Right hindlimb (tissue), 1 donor: Measurements from ENCODE around the gene CFL1.
A peak's percentile ranks its signal among the peaks of the same experiment; 100 is the strongest.
"Not testable (repeated sequence)": the region's sequence is repeated elsewhere in the genome, so short reads cannot be mapped to it uniquely, and the experiment has no call there.

Experiments
- DNase-seq: peaks from one replicate; pipeline ENCODE4 v3.0.0-alpha.2; 2018

The CFL1 gene

GRCh38 chr11:65857853-65858680, at the start of gene CFL1:
Gene CFL1 (minus strand): TSS chr11:65858180. CDS start chr11:65858099, 81 bp downstream.
- DNase-seq = peak; percentile 99

- no peak for DNase-seq
Measured at GRCh38 chr11:65906602-65907001, 48.6 kb upstream of the CFL1 start.

GRCh38 chr11:65903715-65904114, 45.7 kb upstream of the CFL1 start:
- DNase-seq = no peak

- no peak for DNase-seq
Measured at GRCh38 chr11:65903068-65903481, 45.1 kb upstream of the CFL1 start.

GRCh38 chr11:65900899-65901180, 42.9 kb upstream of the CFL1 start:
- no peak for DNase-seq

- peak; percentile 70 for DNase-seq
Measured at GRCh38 chr11:65900125-65900898, 42.3 kb upstream of the CFL1 start, which contains the start of gene FOSL1. Gene FOSL1 (minus strand): TSS chr11:65900388. CDS start chr11:65900339, 49 bp downstream.

GRCh38 chr11:65899356-65900124, 41.6 kb upstream of the CFL1 start:
- DNase-seq = peak; percentile 34

GRCh38 chr11:65898656-65899355, 40.8 kb upstream of the CFL1 start:
- no peak for DNase-seq

GRCh38 chr11:65897020-65897471, 39.1 kb upstream of the CFL1 start:
- DNase-seq = no peak

- no peak for DNase-seq
Measured at GRCh38 chr11:65896034-65896999, 38.3 kb upstream of the CFL1 start.

GRCh38 chr11:65895482-65895981, 37.6 kb upstream of the CFL1 start:
- no peak for DNase-seq

GRCh38 chr11:65894034-65894591, 36.1 kb upstream of the CFL1 start:
- peak; percentile 19 for DNase-seq

GRCh38 chr11:65892661-65893317, 34.8 kb upstream of the CFL1 start:
- DNase-seq = peak; percentile 21

- not testable (repeated sequence) for DNase-seq
Measured at GRCh38 chr11:65892137-65892540, 34.2 kb upstream of the CFL1 start.

GRCh38 chr11:65891219-65892136, 33.5 kb upstream of the CFL1 start:
- DNase-seq = peak; percentile 54

- peak; percentile 98 for DNase-seq
Measured at GRCh38 chr11:65890324-65891218, 32.6 kb upstream of the CFL1 start, which contains the start of gene CCDC85B. Gene CCDC85B (plus strand): TSS chr11:65890673. CDS start chr11:65890784, 111 bp downstream.

GRCh38 chr11:65888163-65888814, 30.3 kb upstream of the CFL1 start, which contains the start of gene FIBP:
Gene FIBP (minus strand): TSS chr11:65888471. CDS start chr11:65888418, 53 bp downstream.
- peak; percentile 99 for DNase-seq
